ENCODE data around the gene GP5.
A peak's percentile ranks its signal among the peaks of the same experiment; 100 is the strongest.

GP5 gene

DNA sequence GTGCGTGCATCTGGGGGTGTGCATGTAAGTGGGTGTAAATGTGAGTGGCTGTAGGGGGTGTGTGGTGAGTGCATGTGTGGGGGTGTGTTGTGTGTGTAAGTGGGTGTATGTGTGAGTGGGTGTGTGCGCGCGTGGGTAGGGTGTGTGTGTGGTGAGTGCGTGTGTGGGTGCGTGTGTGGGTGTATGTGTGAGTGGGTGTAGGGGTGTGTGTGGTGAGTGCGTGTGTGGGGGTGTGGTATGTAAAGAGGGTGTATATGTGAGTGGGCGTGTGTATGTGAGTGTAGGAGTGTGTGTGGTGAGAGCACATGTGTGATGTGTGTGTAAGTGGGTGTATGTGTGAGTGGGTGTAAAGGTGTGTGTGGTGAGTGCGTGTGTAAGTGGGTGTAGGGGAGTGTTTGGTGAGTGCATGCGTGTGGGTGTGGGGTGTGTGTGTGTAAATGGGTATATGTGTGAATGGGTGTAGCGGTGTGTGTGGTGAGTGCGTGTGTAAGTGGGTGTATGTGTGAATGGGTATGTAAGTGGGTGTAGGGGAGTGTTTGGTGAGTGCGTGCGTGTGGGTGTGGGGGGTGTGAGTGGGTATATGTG lies 47.0 kb downstream of the GP5 start:
- DNase-seq (ENCODE audit: low spot score in 2 of 2) (no peak), ATAC-seq (no peak)
- Mint-ChIP-seq H3K36me3 (no peaks in the 10 kb centered on the region), H3K9me3 (no peaks in the 10 kb centered on the region), H3K4me3 (no peak overlapping the region), H3K4me1 (no peaks in the 10 kb centered on the region), H3K27ac (no peak overlapping the region)

DNA sequence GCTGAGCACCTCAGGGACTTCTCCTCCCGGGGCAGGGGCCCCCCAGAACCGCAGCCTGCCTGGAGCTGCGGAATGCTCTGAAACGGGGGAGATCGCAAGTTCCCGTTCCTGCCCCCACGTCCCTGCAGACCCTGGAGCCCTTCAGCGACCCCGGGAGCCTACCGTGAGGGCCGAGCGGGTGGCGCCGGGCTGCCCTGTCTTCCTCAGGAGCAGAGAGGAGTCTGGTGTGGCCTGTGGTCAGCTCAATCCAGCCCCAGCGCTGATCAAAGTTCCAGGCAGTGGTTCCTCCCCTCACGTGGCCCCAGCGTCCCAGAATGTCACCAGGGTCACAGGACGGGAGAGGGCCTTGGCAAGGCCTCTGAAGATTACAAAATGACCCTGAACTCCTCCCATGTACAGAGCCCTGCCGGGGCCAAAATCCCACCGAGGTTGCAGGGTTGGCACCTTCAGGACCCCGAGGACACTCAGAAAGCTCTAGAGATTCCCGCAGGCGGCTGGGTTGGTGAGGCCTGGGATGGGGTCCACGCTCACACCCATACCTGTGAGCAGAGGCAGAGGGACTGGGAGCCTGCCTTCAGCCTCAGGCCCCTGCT lies 47.9 kb downstream of the GP5 start, which contains the start of gene CPN2:
TSS of gene CPN2 (minus strand) at position 249 of the 593 bp plus-strand sequence. CDS start 8,626 bp downstream, outside the sequence.
- ATAC-seq (no peak), DNase-seq (ENCODE audit: low spot score in 2 of 2) (no peak)
- Mint-ChIP-seq H3K27ac (no peak within 1 kb of the TSS), H3K9me3 (no peaks in the 10 kb centered on the region), H3K4me3 (no peak within 1 kb of the TSS), H3K36me3 (no peaks in the 10 kb centered on the region), H3K4me1 (no peaks in the 10 kb centered on the region)

DNA sequence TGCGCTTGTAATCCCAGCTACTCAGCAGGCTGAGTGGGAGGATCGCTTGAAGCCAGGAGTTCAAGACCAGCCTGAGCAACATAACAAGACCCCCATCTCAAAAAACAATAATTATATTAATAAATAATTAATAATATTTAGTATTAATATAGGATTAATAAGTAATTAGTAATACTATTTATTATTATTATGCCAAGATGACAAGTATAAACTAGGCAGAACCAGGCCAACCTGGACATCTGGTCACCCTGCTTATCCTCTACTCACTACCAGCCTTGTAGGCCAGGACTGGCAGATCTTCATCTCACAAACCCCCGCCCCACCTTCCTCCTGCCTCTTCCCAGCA lies 48.4 kb downstream of the GP5 start:
- Mint-ChIP-seq H3K27ac (no peak overlapping the region), H3K36me3 (no peaks in the 10 kb centered on the region), H3K9me3 (no peaks in the 10 kb centered on the region), H3K4me1 (no peaks in the 10 kb centered on the region), H3K4me3 (no peak overlapping the region)
- DNase-seq (ENCODE audit: low spot score in 2 of 2) (no peak), ATAC-seq (no peak)

- Mint-ChIP-seq H3K9me3 (no peaks in the 10 kb centered on the region), H3K4me1 (no peaks in the 10 kb centered on the region), H3K4me3 (no peak overlapping the region), H3K36me3 (no peaks in the 10 kb centered on the region), H3K27ac (peak overlapping the region; percentile 26)
- DNase-seq (ENCODE audit: low spot score in 2 of 2) (no peak), ATAC-seq (no peak)
Observed at GRCh38 chr3:194348354-194348753, 50.7 kb downstream of the GP5 start.

- Mint-ChIP-seq H3K4me3 (no peak overlapping the region), H3K36me3 (no peaks in the 10 kb centered on the region), H3K4me1 (no peaks in the 10 kb centered on the region), H3K27ac (no peak overlapping the region), H3K9me3 (no peaks in the 10 kb centered on the region)
- ATAC-seq (peak; percentile 62), DNase-seq (ENCODE audit: low spot score in 2 of 2) (no peak)
Observed at GRCh38 chr3:194346621-194347020, 52.4 kb downstream of the GP5 start.

DNA sequence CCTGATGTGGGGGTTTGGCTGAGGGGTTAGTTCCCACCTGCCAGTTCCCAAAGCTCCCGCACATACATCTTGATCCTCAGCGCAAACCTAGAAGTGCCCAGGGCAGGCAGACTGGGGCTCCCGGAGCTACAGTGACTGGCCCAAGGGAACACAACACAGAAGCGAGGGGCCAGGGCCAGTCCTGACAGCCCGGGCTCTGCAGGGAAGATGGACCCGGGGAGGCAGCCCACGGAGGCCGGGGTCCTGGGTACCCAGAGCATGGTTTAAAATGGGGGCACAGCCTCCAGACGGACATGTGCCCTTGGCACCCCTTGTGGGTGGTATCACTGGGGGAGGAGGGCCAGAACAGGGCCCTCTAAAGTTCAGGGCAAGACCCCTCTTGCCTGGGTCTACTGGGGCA lies 53.0 kb downstream of the GP5 start:
- Mint-ChIP-seq H3K27ac (no peak overlapping the region), H3K4me1 (no peaks in the 10 kb centered on the region), H3K36me3 (no peaks in the 10 kb centered on the region), H3K9me3 (no peaks in the 10 kb centered on the region), H3K4me3 (no peak overlapping the region)
- DNase-seq (ENCODE audit: low spot score in 2 of 2) (no peak), ATAC-seq (no peak)

Measured in stimulated activated effector memory CD8-positive, alpha-beta T cell treated with anti-CD3 and anti-CD28 coated beads, Interleukin-12 subunit alpha, Interleukin-12 subunit beta, amount 100 ng/mL, for 72 hours (primary cell).